WTC11 (cell line): ENCODE measurements around the gene FHOD3.

Experiments used
- CTCF ChIP-seq: fragments of 200-600 bp; IDR thresholded peaks from 2 replicates; pipeline ENCODE4 v1.8.0; 2022; ENCODE audit warnings: antibody characterized with exemption
- ETV6 ChIP-seq: sonication (generic); formaldehyde crosslinking; IDR thresholded peaks from 2 replicates; pipeline ENCODE4 v1.8.1; 2022; ENCODE audit warnings: mild to moderate bottlenecking, missing genetic modification reagents
- FOXJ3 ChIP-seq: sonication (generic); formaldehyde crosslinking; IDR thresholded peaks from 2 replicates; pipeline ENCODE4 v1.9.0; 2021; ENCODE audit warnings: missing genetic modification reagents, mild to moderate bottlenecking, borderline replicate concordance
- FOXK1 ChIP-seq: sonication (generic); formaldehyde crosslinking; IDR thresholded peaks from 2 replicates; pipeline ENCODE4 v1.8.0; 2022; ENCODE audit warnings: mild to moderate bottlenecking, moderate library complexity, missing genetic modification reagents
- ZNF423 ChIP-seq: fragments of 250-450 bp; sonication (Bioruptor Pico); IDR thresholded peaks from 2 replicates; pipeline ENCODE4 v2.1.2; 2022; ENCODE audit warnings: mild to moderate bottlenecking, moderate library complexity
- TF ChIP-seq, protein P1 (sequence below): sonication (generic); formaldehyde crosslinking; IDR thresholded peaks from 2 replicates; pipeline ENCODE4 v1.8.0; 2022; ENCODE audit warnings: mild to moderate bottlenecking, missing genetic modification reagents

DNA sequence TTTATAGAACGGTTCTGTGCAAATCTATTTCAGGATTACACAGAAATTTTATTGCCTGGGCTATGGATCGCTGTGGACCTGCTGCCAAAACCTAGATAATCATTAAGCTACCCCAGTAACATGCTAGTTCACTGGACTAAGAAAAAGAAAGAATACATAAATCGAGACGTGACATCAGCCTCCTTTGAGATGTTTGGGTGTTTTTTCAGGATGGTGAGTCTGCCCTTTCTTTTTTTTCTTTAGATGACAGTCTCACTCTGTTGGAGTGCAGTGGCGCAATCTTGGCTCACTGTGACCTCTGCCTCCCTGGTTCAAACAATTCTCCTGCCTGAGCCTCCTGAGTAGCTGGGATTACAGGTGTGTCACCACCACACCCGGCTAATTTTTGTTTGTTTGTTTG, 52.0 kb downstream of the FHOD3 start:
- no peak for TF ChIP-seq ZNF423 (CRISPR knock-in tag)
- TF ChIP-seq, protein P1, sequence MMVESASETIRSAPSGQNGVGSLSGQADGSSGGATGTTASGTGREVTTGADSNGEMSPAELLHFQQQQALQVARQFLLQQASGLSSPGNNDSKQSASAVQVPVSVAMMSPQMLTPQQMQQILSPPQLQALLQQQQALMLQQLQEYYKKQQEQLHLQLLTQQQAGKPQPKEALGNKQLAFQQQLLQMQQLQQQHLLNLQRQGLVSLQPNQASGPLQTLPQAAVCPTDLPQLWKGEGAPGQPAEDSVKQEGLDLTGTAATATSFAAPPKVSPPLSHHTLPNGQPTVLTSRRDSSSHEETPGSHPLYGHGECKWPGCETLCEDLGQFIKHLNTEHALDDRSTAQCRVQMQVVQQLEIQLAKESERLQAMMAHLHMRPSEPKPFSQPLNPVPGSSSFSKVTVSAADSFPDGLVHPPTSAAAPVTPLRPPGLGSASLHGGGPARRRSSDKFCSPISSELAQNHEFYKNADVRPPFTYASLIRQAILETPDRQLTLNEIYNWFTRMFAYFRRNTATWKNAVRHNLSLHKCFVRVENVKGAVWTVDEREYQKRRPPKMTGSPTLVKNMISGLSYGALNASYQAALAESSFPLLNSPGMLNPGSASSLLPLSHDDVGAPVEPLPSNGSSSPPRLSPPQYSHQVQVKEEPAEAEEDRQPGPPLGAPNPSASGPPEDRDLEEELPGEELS (CRISPR knock-in tag): no peak
- no peak for TF ChIP-seq CTCF
- no peak for TF ChIP-seq ETV6 (CRISPR knock-in tag)
- no peak for TF ChIP-seq FOXJ3 (CRISPR knock-in tag)
- TF ChIP-seq FOXK1: no peak
